Naive thymus-derived CD4-positive, alpha-beta T cell (primary cell): ENCODE results near the gene NOC3L. TPM values are rescaled to one million over a fixed set of nuclear protein-coding genes. Genes with fewer than 3 reads are reported as not detected.

Source experiments
- ATAC-seq: fragments of 150-1000 bp; cut with Tn5 transposase; 2 replicates; pipeline ENCODE4 v1.10.0; 2021; ENCODE audit warnings: mild to moderate bottlenecking, moderate library complexity
- CTCF ChIA-PET: fragments of 350-600 bp; sonication (Branson Sonifier 250); formaldehyde crosslinking; loops from one replicate; lab custom pipeline; 2021; ENCODE audit warnings: antibody characterized with exemption; lab: Charles Lee
- POLR2A ChIA-PET: fragments of 350-600 bp; sonication (Branson Sonifier 250); formaldehyde crosslinking; loops from one replicate; lab custom pipeline; 2021; ENCODE audit warnings: antibody characterized with exemption, inconsistent platforms; lab: Charles Lee
- DNase-seq, 9 donors: peaks; one replicate each; pipeline versions ENCODE4 v3.0.0 to v3.0.0-alpha.2; 2020 to 2022; ENCODE audit warnings: mixed read lengths in 1 of 9
- H3K27ac ChIP-seq: one replicate; pipeline ENCODE4 v1.7.0; 2013; ENCODE audit warnings: mild to moderate bottlenecking, low read depth, low read length, moderate library complexity
- H3K27me3 ChIP-seq, 2 donors: one replicate each; pipeline ENCODE4 v1.7.0; 2013; ENCODE audit warnings: low read length in 2 of 2, mild to moderate bottlenecking in 2 of 2, moderate library complexity in 2 of 2; ENCODE audit not compliant: control insufficient read depth in 2 of 2, insufficient read depth in 2 of 2
- H3K36me3 ChIP-seq, 3 experiments: 1 replicate in 2 of 3; 2 replicates in 1 of 3; pipeline ENCODE4 v1.7.0; 2013; ENCODE audit warnings: low read length in 3 of 3, mild to moderate bottlenecking in 3 of 3, moderate library complexity in 1 of 3; ENCODE audit not compliant: insufficient read depth in 3 of 3, control insufficient read depth in 2 of 3
- H3K4me1 ChIP-seq, 2 donors: one replicate each; pipeline ENCODE4 v1.7.0; 2013; ENCODE audit warnings: low read length in 2 of 2, mild to moderate bottlenecking in 2 of 2, moderate library complexity in 1 of 2; ENCODE audit not compliant: control insufficient read depth in 2 of 2, insufficient read depth in 2 of 2
- H3K4me3 ChIP-seq: 2 replicates; pipeline ENCODE4 v1.7.0; 2013; ENCODE audit warnings: mild to moderate bottlenecking, low read length
- H3K9me3 ChIP-seq, 3 experiments: 1 replicate in 2 of 3; 2 replicates in 1 of 3; pipeline ENCODE4 v1.7.0; 2013; ENCODE audit warnings: low read length in 3 of 3; ENCODE audit not compliant: control insufficient read depth in 2 of 3
- H3K27ac Mint-ChIP-seq, 9 donors: one replicate each; pipeline ENCODE4 v1.8.0; 2020 to 2022; ENCODE audit warnings: mixed read lengths in 9 of 9, mild to moderate bottlenecking in 8 of 9, moderate library complexity in 5 of 9, inconsistent platforms in 2 of 9
- H3K27me3 Mint-ChIP-seq, 5 donors: one replicate each; pipeline ENCODE4 v1.8.0; 2021 to 2022; ENCODE audit warnings: mixed read lengths in 5 of 5, mild to moderate bottlenecking in 1 of 5
- H3K36me3 Mint-ChIP-seq, 5 donors: one replicate each; pipeline ENCODE4 v1.8.0; 2020 to 2022; ENCODE audit warnings: mixed read lengths in 5 of 5, mild to moderate bottlenecking in 3 of 5, inconsistent platforms in 1 of 5
- H3K4me1 Mint-ChIP-seq, 7 donors: one replicate each; pipeline ENCODE4 v1.8.0; 2020 to 2022; ENCODE audit warnings: mixed read lengths in 7 of 7, mild to moderate bottlenecking in 3 of 7, inconsistent platforms in 1 of 7
- H3K4me3 Mint-ChIP-seq, 10 donors: one replicate each; pipeline ENCODE4 v1.8.0; 2020 to 2022; ENCODE audit warnings: mild to moderate bottlenecking in 10 of 10, mixed read lengths in 10 of 10, moderate library complexity in 6 of 10, inconsistent platforms in 2 of 10
- H3K9me3 Mint-ChIP-seq, 11 donors: one replicate each; pipeline ENCODE4 v1.8.0; 2020 to 2022; ENCODE audit warnings: mixed read lengths in 11 of 11, mild to moderate bottlenecking in 4 of 11, inconsistent platforms in 1 of 11, moderate library complexity in 1 of 11
- intact Hi-C, 2 donors: fragments of 100-400 bp; cut with micrococcal nuclease; formaldehyde crosslinking; loops; one replicate each; pipeline ENCODE4 v1.15.1; 2023
- polyA plus RNA-seq, 2 donors: library from polyadenylated mRNA; unstranded; fragments of 300-500 nt; fragmentation: Illumina TruSeq; gene quantifications; one replicate each; pipeline ENCODE4 v1.2.3, GENCODE V29; 2021
- total RNA-seq, 6 experiments: library from RNA in 5 of 6; stranded (reverse) in 5 of 6; gene quantifications; 1 replicate in 5 of 6; 2 replicates in 1 of 6; pipeline ENCODE4 v1.2.3 and lab custom pipeline; 2021 to 2026

Gene NOC3L
- total and polyA plus RNA-seq, 7 experiments from 2014 or later: 8.0 to 28.8 (median 17.7) TPM

DNA sequence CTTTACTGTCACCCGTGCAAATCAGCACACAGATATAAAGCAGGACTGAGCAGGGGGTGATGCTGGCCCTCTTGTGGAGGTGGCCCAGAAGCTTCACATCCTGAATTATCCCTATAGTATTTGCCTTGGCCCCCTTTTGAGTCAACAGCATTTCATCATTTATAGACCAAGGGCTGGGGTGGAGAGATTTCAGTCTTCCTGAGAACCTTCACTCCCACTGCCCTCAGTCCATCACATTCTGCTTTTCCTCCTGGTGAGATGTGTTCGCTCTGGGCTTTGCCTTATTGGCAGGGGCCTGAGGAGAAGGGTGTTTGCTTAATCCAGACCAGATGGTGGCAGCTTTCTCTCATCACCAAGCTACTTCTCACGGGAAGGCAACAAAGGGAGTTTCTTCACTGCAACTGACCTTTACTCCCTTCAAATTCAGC is 47.7 kb downstream of the NOC3L start:
- Histone ChIP-seq H3K27me3 (no peaks in the 10 kb centered on the region), H3K9me3 (no peaks in the 10 kb centered on the region), H3K4me1 (no peaks in the 10 kb centered on the region), H3K36me3 (no peaks in the 10 kb centered on the region), H3K4me3 (no peak overlapping the region), H3K27ac (no peak overlapping the region)
- DNase-seq: no peak
- ChIA-PET POLR2A (no interaction called here), CTCF (no interaction called here)
- no peaks in the 10 kb centered on the region for H3K36me3 Mint-ChIP-seq
- peaks cover 0 to 3% (median 0%) of the 10 kb centered on the region in 11 donors for H3K9me3 Mint-ChIP-seq
- intact Hi-C loops: no loop called here
- H3K4me1 Mint-ChIP-seq: no peaks in the 10 kb centered on the region
- no peak for ATAC-seq
- peaks cover 7 to 23% (median 16%) of the 10 kb centered on the region in 5 donors for H3K27me3 Mint-ChIP-seq
- H3K27ac Mint-ChIP-seq: no peak overlapping the region
- no peak overlapping the region for H3K4me3 Mint-ChIP-seq

- H3K4me3 Mint-ChIP-seq: no peak overlapping the region
- H3K27me3 ChIP-seq: no peaks in the 10 kb centered on the region
- ATAC-seq: no peak
- no peak overlapping the region for H3K27ac ChIP-seq
- no peaks in the 10 kb centered on the region for H3K4me1 ChIP-seq
- DNase-seq: no peak
- no peaks in the 10 kb centered on the region for H3K36me3 Mint-ChIP-seq
- no peaks in the 10 kb centered on the region for H3K9me3 ChIP-seq
- peaks cover 0 to 3% (median 0%) of the 10 kb centered on the region in 11 donors for H3K9me3 Mint-ChIP-seq
- peaks cover 31 to 55% (median 51%) of the 10 kb centered on the region in 5 donors for H3K27me3 Mint-ChIP-seq
- no peaks in the 10 kb centered on the region for H3K36me3 ChIP-seq
- ChIA-PET CTCF (interaction anchor here (1.1 kb wide), 1 partner anchor 14 kb away, joined by 3 read pairs; no protein-coding TSS in a partner anchor), POLR2A (no interaction called here)
- intact Hi-C loops: no loop called here
- H3K4me3 ChIP-seq: no peak overlapping the region
- peaks cover 0 to 2% (median 0%) of the 10 kb centered on the region in 7 donors for H3K4me1 Mint-ChIP-seq
- no peak overlapping the region for H3K27ac Mint-ChIP-seq
These were observed 52.4 kb downstream of the NOC3L start for GRCh38 chr10:94310369-94310768.

GRCh38 chr10:94308866-94309265 is 53.9 kb downstream of the NOC3L start:
- intact Hi-C loops: no loop called here
- Histone ChIP-seq H3K27ac (no peak overlapping the region), H3K4me1 (no peaks in the 10 kb centered on the region), H3K9me3 (no peaks in the 10 kb centered on the region), H3K27me3 (no peaks in the 10 kb centered on the region), H3K4me3 (no peak overlapping the region), H3K36me3 (no peaks in the 10 kb centered on the region)
- H3K4me1 Mint-ChIP-seq: peaks cover 0 to 2% (median 0%) of the 10 kb centered on the region in 7 donors
- no peak for DNase-seq
- peaks cover 44 to 65% (median 61%) of the 10 kb centered on the region in 5 donors for H3K27me3 Mint-ChIP-seq
- ChIA-PET CTCF (interaction anchor here (1.0 kb wide), 1 partner anchor 11 kb away, joined by 3 read pairs; no protein-coding TSS in a partner anchor), POLR2A (no interaction called here)
- H3K9me3 Mint-ChIP-seq: peaks cover 0 to 3% (median 0%) of the 10 kb centered on the region in 11 donors
- no peak for ATAC-seq
- H3K4me3 Mint-ChIP-seq: no peak overlapping the region
- H3K27ac Mint-ChIP-seq: no peak overlapping the region
- H3K36me3 Mint-ChIP-seq: no peaks in the 10 kb centered on the region

GRCh38 chr10:94307046-94307615 is 55.6 kb downstream of the NOC3L start:
- H3K4me1 ChIP-seq: no peaks in the 10 kb centered on the region
- H3K4me3 Mint-ChIP-seq: peak overlapping the region in 1 of 10 donors; percentile 3
- intact Hi-C loops: no loop called here
- POLR2A ChIA-PET: no interaction called here
- no peak overlapping the region for H3K27ac Mint-ChIP-seq
- H3K4me1 Mint-ChIP-seq: peaks cover 0 to 2% (median 0%) of the 10 kb centered on the region in 7 donors
- H3K9me3 Mint-ChIP-seq: peaks cover 0 to 3% (median 0%) of the 10 kb centered on the region in 11 donors
- H3K9me3 ChIP-seq: no peaks in the 10 kb centered on the region
- no peak overlapping the region for H3K4me3 ChIP-seq
- no peak overlapping the region for H3K27ac ChIP-seq
- H3K36me3 ChIP-seq: no peaks in the 10 kb centered on the region
- no peak for ATAC-seq
- H3K27me3 ChIP-seq: no peaks in the 10 kb centered on the region
- CTCF ChIA-PET: no interaction called here
- DNase-seq: no peak
- H3K27me3 Mint-ChIP-seq: peaks cover 51 to 68% (median 61%) of the 10 kb centered on the region in 5 donors
- no peaks in the 10 kb centered on the region for H3K36me3 Mint-ChIP-seq

DNA sequence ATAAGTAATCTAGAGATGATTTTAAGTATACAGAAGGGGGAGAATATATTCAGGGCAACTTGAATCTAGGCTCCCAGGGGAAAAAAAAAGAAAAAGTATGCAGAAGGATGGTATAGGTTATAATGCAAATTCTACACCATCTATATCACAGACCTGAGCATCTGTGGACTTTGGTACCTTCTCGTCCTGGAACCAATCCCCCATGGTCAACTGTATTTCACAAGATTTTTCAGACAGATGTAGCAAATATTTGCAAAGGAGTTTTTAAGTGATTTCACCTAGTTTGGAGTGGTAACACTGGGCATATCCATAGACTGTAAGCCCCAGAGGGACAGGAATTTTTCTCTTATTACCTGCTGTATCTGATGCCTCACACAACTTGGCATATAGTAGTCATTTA is 58.8 kb downstream of the NOC3L start:
- peaks cover 8 to 16% (median 10%) of the 10 kb centered on the region in 7 donors for H3K4me1 Mint-ChIP-seq
- intact Hi-C loops: no loop called here
- H3K36me3 Mint-ChIP-seq: no peaks in the 10 kb centered on the region
- H3K9me3 ChIP-seq: no peaks in the 10 kb centered on the region
- no peak for DNase-seq
- no peak for ATAC-seq
- ChIA-PET POLR2A (no interaction called here), CTCF (no interaction called here)
- no peaks in the 10 kb centered on the region for H3K27me3 ChIP-seq
- H3K9me3 Mint-ChIP-seq: no peaks in the 10 kb centered on the region
- H3K36me3 ChIP-seq: no peaks in the 10 kb centered on the region
- peaks cover 5 to 8% of the 10 kb centered on the region in 2 donors for H3K4me1 ChIP-seq
- no peak overlapping the region for H3K4me3 ChIP-seq
- H3K4me3 Mint-ChIP-seq: no peak overlapping the region
- no peak overlapping the region for H3K27ac Mint-ChIP-seq
- H3K27me3 Mint-ChIP-seq: peaks cover 51 to 64% (median 56%) of the 10 kb centered on the region in 5 donors
- H3K27ac ChIP-seq: no peak overlapping the region

DNA sequence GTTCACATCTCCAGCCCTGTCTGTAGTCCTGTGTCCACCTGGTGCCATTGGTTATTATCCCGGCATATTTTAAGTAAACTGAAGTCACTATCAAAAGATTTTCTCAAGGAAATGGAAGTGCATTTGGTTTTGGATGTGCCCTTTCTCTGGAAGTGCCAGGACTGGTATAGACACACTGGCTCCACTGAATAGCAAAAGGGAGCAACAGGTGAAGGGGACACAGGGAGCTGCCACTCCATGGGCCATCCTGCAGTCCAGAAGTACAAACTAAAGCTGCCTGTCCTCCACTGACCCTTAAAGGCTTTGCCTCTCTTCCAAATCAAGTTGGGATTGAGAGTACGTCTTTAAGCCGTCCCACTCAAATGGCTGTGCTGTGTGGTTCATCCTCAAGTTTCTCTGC is 62.7 kb downstream of the NOC3L start:
- no peaks in the 10 kb centered on the region for H3K9me3 ChIP-seq
- ChIA-PET CTCF (no interaction called here), POLR2A (no interaction called here)
- DNase-seq (no peak), ATAC-seq (no peak)
- Mint-ChIP-seq H3K4me1 (peaks cover 8 to 22% (median 15%) of the 10 kb centered on the region in 7 donors), H3K4me3 (no peak overlapping the region), H3K36me3 (no peaks in the 10 kb centered on the region), H3K27me3 (peaks cover 44 to 62% (median 55%) of the 10 kb centered on the region in 5 donors), H3K9me3 (peaks cover 0 to 3% (median 0%) of the 10 kb centered on the region in 11 donors), H3K27ac (peak overlapping the region in 1 of 9 donors; percentile 56)
- intact Hi-C loops: no loop called here
- H3K4me3 ChIP-seq: no peak overlapping the region
- peaks cover 5 to 10% of the 10 kb centered on the region in 2 donors for H3K4me1 ChIP-seq
- no peak overlapping the region for H3K27ac ChIP-seq
- H3K27me3 ChIP-seq: no peaks in the 10 kb centered on the region
- no peaks in the 10 kb centered on the region for H3K36me3 ChIP-seq

- DNase-seq (peak in 2 of 9 donors; percentile 5 to 26), ATAC-seq (peak; percentile 45)
- H3K36me3 ChIP-seq: no peaks in the 10 kb centered on the region
- no peak overlapping the region for H3K4me3 ChIP-seq
- H3K27ac ChIP-seq: no peak overlapping the region
- no peaks in the 10 kb centered on the region for H3K9me3 ChIP-seq
- H3K27me3 Mint-ChIP-seq: peaks cover 41 to 58% (median 52%) of the 10 kb centered on the region in 5 donors
- peaks cover 5 to 10% of the 10 kb centered on the region in 2 donors for H3K4me1 ChIP-seq
- no peak overlapping the region for H3K27ac Mint-ChIP-seq
- peaks cover 8 to 22% (median 15%) of the 10 kb centered on the region in 7 donors for H3K4me1 Mint-ChIP-seq
- ChIA-PET POLR2A (no interaction called here), CTCF (no interaction called here)
- H3K4me3 Mint-ChIP-seq: peak overlapping the region in 3 of 10 donors; percentile 0 to 53 (median 35)
- no peaks in the 10 kb centered on the region for H3K27me3 ChIP-seq
- no peaks in the 10 kb centered on the region for H3K36me3 Mint-ChIP-seq
- intact Hi-C loops: no loop called here
- peaks cover 0 to 3% (median 0%) of the 10 kb centered on the region in 11 donors for H3K9me3 Mint-ChIP-seq
These were observed 63.3 kb downstream of the NOC3L start for GRCh38 chr10:94299417-94299816.
